HG03135 (cell line): Measurements from ENCODE around the gene CCDC179.

Experiments
- ATAC-seq: cut with Tn5 transposase; IDR thresholded peaks from one replicate; pipeline ENCODE4 v1.9.1; 2021; ENCODE audit warnings: mild to moderate bottlenecking, moderate library complexity; ENCODE audit not compliant: unreplicated experiment

Gene CCDC179

DNA sequence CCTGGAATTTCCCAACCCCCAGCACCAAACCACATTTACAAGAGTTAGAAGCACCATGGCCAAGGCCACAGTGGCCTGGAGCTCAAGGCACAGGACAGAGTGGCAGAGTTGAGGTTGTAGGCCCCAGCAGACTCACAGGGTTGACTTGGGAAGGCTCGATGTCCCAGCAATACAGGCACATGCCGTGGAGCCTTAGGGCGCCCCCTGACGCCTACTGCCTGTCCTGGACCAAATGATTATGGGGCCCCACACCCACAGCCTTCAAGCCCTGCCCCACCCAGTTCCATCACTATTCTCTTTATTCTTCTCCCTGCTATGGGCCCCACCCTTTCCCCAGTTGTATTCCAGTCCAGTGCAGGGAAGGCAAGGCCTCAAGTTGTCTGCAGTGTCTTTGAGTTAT is at the start of gene CCDC179:
Gene CCDC179 (minus strand): TSS at position 234 of the 400 bp plus-strand sequence. CDS start 53 bp downstream, at position 181.
- no peak for ATAC-seq

DNA sequence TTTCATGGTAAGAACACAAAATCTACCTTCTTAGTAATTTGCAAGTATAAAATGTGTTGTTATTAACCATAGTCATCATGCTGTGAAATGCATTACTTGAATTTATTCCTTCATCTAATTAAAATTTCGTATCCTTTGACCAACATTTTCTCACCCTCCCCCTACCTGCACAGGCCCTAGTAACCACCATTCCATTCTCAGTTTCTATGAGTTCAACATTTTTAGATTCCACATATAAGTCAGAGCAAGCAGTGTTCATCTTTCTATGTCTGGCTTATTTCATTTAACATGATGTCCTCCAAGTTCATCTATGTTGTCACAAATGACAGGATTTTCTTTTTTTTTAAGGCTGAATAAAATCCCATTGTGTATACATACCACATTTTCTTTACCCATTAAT is 43.5 kb upstream of the CCDC179 start:
- ATAC-seq: peak; percentile 60

DNA sequence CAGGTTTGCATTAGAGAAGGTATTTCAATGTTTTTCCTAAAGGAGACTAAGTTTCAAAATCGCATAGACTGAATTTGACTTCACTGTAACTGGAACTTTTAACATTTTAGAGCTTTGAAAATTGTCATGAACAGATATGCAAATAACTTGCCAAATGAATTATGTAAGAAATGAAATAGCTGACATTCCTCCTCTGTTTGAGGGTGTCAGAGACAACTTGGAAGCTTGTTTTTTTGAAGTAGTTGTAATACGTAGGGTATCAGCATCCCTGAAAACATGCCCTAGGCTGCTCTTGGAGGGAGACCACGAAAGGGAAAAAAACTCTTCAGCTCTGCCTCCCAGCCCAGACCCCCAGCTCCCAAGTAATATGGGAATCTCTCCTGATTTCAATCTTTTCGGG is 41.3 kb upstream of the CCDC179 start:
- ATAC-seq: no peak

DNA sequence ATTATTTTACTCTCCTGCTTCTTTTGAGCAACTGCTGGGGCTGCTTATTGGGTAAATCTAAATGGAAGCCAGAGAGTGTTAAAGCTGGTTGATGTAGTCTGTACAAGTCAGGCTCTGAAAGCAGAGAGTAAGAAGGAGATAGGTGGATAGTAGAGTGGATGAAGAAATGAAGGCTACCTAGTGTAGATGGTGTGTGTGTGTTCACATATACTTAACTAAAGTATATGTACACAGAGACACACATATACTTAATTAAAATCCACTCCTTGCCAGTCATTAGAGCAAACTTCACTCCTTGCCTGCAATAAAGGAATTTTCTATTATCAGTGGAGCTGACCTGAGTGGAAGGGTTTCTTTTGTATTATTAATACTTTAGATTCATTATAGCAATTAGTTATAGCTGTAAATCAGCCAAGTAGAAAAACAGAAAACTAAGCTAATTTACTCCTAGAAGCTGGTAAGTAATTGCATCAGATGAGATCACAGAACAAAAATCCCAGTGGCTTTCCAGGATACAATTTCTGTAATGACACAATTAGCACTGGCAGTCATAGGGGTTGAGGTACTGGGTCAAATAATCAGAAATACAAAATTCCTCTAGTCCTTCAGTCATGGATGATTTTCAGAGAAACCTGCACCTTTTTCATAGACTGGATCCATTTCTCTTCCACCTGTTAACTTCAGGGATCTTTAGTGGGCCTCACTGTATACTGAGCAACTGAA is 40.7 kb upstream of the CCDC179 start:
- no peak for ATAC-seq

DNA sequence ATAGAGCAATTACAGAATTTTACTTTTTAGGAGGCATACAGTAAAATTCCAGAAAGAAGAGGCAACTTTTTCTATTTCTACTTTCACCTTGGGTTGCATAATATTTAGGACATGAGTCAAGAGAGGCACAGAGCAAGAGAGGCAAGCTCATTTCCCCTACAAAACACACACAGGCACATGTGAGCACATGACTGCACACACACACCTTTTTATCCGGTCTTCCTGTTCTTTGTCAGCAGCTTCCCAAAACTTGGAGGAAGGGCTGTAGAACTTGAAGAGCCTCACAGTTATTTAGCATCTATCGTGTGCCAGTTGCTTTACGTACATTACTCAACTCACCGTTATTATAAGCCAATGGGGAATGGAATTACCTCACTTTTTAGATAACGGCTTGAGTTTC is 37.8 kb upstream of the CCDC179 start:
- ATAC-seq: no peak

DNA sequence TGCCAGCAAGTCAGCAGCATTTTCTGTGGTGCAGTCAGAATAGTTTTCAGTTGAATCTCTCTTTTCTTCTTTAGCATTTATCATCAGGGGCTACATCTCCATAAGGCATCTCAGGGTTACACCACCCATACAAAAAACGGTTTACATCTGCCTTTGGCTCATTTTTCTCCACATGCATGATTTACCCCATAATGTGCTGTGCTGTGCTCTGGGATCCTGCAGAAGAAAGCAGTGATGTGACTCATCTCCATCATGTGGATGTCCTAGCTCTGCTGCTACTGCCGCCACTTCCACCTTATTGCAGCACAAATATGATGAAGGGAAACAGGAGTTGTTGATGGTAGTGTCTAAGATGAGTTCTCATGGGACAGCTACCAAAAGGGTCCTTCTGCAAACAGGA is 30.0 kb upstream of the CCDC179 start:
- ATAC-seq: no peak

DNA sequence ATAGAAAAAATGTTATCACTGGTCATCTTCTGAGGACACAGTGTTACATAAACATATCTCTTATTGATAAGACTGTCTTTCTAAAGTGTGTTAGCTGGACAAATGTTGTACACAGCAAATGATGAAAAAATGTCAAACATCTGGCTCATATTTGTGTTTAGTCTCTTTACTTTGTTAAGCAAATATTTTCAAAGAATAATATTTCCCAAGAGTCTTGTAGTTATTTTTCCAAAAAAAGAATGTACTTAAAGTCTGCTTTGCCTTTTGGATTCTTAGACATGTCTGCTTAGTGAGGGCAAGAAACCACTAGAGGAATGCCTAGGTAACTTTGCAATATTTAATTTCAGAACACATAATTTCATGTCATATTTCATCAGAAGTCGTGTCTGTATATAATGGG is 23.9 kb upstream of the CCDC179 start:
- ATAC-seq: no peak

DNA sequence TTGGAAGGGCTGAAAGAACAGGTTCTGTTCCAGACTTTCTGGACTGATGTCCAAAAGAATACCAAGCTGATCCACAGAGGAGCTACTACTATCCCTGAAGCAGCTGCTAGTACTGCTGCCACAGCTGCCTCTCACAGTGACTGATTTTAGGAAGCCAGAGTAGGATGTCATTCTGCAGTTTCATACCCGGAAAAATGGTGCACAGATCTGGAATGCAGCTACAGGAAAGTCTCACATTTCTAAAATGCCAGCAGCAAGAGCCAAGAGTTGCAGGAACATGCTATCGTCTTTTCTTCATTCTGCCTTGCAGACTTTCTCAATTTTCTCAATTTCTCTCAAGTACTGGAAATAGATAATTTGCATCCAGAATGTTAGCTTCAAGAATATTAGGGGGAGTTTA is 19.4 kb upstream of the CCDC179 start:
- no peak for ATAC-seq

DNA sequence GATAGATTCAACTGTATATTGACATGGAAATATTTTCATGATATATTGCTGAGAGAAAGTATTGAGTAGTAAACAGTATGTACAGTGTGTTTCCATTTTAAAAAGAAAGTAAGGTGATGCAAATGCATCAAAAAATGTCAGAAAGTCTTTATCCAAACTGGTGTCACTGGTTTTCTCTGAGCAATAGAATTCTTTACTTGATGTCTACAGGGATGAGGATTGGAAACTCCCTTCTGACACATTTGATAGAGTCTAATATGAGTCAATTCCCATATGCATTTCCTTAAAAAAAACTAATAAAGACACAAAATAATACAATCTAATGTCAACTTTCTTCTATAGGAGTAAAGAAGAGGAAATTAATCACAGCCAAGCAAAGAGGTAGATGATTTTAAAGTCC is 18.3 kb upstream of the CCDC179 start:
- ATAC-seq: no peak

DNA sequence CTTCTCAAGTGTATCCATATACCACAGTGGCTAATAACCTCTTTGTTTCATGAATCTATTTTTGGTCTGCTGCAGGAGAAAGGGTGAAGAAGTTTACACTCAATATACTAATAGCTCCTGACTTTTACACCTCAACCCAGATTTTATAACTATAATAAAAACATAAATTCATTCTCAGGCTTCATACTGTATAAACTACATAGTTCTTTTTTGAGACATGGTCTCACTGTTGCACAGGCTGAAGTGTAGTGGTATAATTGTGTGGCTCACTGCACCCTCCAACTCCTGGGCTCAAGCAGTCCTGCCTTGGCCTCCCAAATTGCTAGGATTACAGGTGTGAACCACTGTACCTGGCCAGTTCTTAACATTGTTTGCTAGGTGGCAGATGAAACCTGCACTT is 17.8 kb upstream of the CCDC179 start:
- ATAC-seq: no peak

DNA sequence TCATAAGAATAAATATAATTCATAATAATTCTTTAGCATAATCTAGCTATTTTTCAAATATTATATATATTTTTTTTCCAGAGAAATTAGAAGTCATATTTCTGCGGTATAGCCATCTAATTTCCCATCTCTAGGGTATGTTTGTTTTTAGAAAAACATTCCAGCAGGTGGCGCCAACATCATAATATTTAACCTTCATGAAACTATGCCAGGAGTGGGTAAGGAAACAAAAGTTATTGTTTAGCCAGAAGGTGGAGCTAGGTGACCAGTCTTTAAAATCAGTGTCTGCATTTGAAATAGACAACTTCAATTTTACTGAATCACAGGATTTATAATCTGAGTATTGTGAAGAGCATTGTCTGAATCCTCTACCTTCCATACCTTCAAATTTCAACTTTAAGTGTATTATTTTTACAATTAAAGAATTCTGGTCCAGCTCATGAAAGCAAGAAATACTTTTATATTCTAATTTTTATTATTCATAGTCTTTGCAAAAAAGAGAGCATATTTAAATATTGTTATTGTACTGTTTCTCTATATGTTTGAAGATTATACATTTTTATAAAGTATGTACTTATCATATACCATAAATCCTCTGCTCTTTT is 15.7 kb upstream of the CCDC179 start:
- peak; percentile 99 for ATAC-seq

DNA sequence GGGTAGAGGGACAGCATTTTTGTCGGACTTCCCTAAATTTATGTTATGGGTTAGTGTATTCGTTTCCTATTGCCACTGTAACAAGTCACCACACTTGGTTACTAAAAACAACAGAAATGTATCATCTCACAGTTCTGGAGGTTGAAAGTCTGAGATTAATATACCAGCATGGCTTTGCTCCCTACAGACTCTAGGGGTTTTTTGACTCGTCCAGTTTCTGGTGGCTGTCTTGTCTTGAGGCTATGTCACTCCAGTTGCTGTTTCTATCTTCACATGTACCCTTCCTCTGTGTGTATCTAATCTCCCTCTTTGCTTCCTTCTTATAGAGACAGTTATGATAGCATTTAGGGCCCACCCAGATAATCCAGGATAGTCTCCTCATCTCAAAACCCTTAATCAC is 9.1 kb upstream of the CCDC179 start:
- no peak for ATAC-seq

DNA sequence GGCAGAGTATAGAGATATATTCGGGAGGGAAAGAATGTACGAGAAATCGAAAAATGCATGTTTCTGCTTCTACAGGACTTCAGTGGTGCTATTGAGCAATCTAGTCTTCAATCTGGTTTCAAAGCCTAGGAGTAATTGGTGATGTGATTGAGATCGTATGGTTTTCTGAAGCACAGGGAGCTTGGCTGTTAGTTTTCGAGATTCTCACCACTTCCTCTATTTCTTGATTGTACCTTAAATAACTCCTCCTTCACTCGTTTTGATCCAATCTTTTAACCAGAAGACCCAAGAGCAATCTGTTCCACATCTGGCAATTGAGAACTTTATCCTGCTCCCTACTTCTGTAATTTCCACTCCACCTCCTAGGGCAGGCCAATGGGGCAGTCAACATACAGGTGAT is 518 bp downstream of the CCDC179 start:
- no peak for ATAC-seq

DNA sequence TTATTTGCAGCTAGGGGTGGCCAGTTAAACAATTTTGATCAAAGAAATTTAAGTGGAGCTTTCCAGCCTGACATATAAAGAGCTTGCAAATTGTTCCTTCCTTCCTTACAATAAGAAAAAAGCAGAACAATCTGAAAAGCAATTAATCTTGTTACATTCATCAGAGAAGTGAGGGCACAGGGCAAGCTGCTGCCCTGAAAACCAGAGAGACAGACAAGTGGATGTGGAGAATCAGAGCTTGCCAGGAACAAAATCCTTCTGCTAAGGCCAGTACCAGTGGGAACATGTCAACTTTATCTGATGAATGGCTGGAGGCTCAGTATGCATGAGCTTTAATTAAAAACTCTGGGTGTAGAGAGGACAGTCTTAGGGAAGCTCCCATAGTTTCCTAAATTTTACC is 8.8 kb downstream of the CCDC179 start:
- ATAC-seq: no peak

DNA sequence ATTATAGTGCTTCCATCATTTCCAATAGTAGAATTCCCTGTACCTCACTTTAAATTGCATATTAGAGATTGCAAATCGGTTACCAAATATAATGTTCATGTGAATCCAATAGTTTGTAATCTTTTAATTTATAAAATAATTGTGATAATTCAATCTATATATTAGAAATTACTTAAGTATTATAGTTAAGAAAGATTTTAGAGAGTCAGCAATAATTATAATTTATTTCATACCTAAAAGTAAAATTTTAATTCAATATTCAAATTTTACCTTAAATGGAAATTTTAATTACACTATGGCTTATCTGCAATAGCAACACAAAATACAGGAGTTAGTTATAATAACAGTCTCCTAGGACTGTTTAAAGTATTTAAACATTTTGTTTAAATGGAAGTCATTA is 13.5 kb downstream of the CCDC179 start:
- ATAC-seq: no peak

DNA sequence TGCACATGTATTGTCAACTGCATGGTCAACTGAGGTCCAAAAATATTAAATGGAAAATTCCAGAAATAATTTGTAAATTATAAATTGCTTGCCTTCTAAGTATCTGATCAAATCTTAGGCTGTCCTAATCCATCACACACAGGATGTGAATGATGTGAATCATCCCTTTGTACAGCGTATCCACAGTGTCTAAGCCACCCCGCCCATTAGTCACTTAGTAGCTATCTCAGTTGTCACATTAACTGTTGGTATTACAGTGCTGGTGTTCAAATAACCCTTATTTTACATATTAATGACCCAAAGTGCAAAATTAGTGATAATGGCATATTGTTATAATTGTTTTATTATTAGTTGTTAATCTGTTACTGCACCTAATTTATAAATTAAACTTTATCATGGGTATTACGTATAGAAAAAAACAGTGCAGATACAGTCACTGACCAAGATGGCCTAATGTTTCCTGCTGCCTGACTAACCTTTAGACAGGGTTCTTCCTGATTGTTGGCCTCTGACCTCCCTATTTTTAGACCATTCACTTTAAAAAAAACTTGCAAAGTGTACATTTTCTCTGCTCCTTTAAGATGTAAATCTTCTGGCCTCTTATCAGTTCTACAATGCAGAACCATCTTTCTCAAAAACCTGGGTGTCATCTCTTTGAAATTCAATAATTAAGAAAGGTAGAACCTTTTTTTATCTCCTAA is 27.8 kb downstream of the CCDC179 start:
- no peak for ATAC-seq

DNA sequence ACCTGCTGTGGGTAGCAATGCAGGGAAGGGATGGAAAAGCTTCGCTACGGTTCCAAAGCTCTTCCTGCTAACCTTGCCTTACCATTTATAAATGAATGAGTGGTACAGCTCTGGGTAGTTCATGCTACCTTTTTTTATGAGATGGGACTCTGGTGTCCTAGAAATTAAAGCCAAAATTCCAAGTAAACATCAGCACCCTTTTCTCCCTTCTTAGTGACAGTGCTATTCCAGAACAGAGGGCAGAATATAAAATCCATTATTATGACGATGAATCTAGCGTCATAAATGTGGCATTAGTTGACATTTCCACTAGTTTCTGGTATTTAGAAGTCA is 30.2 kb downstream of the CCDC179 start:
- ATAC-seq: no peak

DNA sequence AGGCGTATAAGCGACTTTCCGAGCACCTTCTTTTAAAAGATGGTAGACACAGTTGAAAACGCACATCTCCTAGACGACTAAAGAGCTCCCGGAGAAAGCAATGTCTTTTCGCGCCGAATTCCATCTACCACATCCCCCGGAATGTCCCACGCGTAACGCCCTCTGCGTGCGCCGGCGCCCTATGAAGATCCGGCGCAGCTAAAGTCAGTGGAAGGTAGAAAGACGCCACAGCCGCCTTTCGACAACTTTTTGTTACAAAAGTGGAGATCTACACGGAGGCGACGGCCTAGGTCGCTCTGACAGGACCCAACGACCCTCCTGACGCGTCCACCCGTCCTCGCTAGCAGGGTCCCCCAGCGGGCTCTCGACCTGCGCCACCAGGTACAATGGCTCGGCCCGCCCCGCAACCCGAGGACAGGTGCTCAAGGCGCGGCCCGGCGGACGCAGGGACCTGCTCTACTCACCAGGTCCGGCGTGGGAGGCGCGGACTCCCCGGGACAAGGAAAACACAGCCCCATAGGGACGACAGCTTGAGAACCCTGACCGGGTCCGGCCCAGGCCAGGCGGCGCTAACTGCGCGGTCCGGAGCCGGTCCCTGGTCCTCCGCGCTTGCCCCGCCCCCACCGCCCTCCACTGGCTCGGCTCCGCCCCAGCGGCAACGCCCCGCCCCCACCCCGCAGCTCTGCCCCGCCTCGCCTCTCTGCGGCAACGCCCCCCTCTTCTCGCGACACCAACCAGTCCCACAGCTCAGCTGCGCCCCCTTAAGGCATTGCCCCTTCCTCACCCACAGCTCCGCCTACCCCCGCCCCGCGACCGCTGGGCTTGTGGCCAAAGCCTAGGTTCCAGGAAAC is 30.8 kb downstream of the CCDC179 start, which contains the start of gene SVIP:
Gene SVIP (minus strand): TSS at position 571 of the 851 bp plus-strand sequence. CDS start 53 bp downstream, at position 518.
- peak; percentile 96 for ATAC-seq

DNA sequence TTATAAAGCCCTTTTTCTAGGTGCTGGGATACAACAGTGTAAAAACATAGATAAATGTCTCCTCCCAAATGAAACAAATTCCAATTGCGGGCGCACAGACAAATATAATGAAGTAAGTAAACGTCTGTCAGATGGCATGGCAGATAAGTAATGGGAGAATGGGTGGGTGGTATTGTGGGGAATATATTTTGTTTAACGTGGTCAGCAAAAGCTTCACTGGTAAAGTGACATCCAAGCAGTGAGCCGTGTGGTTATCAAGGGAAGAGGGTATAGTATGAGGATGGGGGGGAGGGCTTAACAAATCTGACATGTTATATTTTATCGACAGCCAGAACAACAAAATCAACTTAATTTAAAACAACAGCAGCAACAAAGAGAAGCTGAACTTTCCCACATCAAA is 31.9 kb downstream of the CCDC179 start:
- no peak for ATAC-seq

DNA sequence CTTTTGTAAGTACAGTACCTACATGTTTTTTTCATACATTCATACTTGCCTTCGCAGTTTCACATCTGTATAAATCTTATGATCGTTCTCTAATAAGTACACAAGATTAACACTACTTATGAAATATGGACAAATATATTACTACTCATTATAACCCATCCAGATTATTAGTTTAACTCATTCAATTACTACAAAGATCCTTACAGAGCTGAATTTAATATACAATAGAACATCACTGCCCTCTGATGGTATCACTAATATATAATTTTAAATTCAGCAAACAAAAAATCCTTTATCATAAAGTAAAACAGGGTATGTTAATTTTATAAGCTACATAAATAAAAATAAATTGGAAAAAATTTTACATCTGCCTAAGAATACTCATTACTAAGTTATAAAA is 38.1 kb downstream of the CCDC179 start:
- ATAC-seq: no peak

DNA sequence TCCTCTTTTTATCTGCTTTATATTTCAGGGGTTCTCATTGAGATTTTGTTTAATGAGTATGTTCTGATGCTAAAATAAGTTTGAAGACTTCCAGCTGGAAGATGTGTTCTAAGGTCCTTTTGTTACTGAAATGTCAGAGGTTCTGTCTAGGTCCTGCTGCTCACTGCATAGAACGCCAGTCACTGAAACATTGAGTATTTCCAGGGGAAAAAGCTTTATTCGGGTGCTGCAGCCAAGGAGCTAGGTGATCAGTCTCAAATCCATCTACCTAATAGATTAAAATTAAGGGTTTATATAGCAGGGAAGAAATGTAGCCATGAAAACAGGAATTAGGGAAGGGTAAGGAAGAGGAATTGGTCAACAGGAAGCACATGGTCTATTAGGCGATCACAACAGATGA is 50.4 kb downstream of the CCDC179 start:
- ATAC-seq: no peak
